B cell (primary cell): ENCODE measurements around the gene HOXA9. TPM values are rescaled to one million over a fixed set of nuclear protein-coding genes. Genes with fewer than 3 reads are reported as not detected.

Experiments used
- ATAC-seq: fragments of 200-7000 bp; cut with Tn5 transposase; one replicate; pipeline ENCODE4 v1.10.0; 2021; ENCODE audit warnings: low read depth, mild to moderate bottlenecking, moderate number of reproducible peaks, moderate library complexity
- CTCF ChIA-PET: fragments of 350-600 bp; sonication (Branson Sonifier 250); formaldehyde crosslinking; loops from one replicate; lab custom pipeline; 2021; ENCODE audit warnings: antibody characterized with exemption, inconsistent platforms; lab: Charles Lee
- POLR2A ChIA-PET: fragments of 350-600 bp; sonication (Branson Sonifier 250); formaldehyde crosslinking; loops from one replicate; lab custom pipeline; 2021; ENCODE audit warnings: antibody characterized with exemption; lab: Charles Lee
- DNase-seq: peaks from one replicate; pipeline ENCODE4 v3.0.0; 2013
- H2AFZ ChIP-seq: 2 replicates; pipeline ENCODE4 v1.6.1; 2012; ENCODE audit warnings: mild to moderate bottlenecking, low read depth, low read length; ENCODE audit not compliant: insufficient read depth, poor library complexity, severe bottlenecking
- H3K27ac ChIP-seq, 2 donors: 1 replicate in 1 of 2; 2 replicates in 1 of 2; pipeline ENCODE4 v1.5.1; 2012 to 2013; ENCODE audit warnings: low read length in 2 of 2, mild to moderate bottlenecking in 2 of 2, moderate library complexity in 1 of 2
- H3K27me3 ChIP-seq, 4 experiments: fragments of 200-600 bp in 1 of 4; sonication (generic) in 1 of 4; replicated peaks in 1 of 4; 1 replicate in 2 of 4; 2 replicates in 2 of 4; pipeline versions ENCODE4 v1.6.1 to v1.7.0; 2013 to 2016; ENCODE audit warnings: low read length in 3 of 4, mild to moderate bottlenecking in 2 of 4, mixed read lengths in 1 of 4, moderate library complexity in 1 of 4; ENCODE audit not compliant: insufficient read depth in 4 of 4, control insufficient read depth in 3 of 4; ENCODE audit errors: control extremely low read depth in 1 of 4
- H3K36me3 ChIP-seq, 2 experiments: replicated peaks in 1 of 2; 1 replicate in 1 of 2; 2 replicates in 1 of 2; pipeline versions ENCODE4 v1.6.1 to v1.7.1; 2013; ENCODE audit warnings: low read length in 1 of 2; ENCODE audit not compliant: insufficient read depth in 2 of 2, control insufficient read depth in 1 of 2; ENCODE audit errors: control extremely low read depth in 1 of 2, extremely low read depth in 1 of 2
- H3K4me1 ChIP-seq, 2 donors: fragments of 200-600 bp in 1 of 2; sonication (generic) in 1 of 2; 1 replicate in 1 of 2; 2 replicates in 1 of 2; pipeline versions ENCODE4 v1.5.1 to v1.6.1; 2013 to 2017; ENCODE audit warnings: low read length in 2 of 2; ENCODE audit not compliant: control insufficient read depth in 2 of 2, insufficient read depth in 2 of 2
- H3K4me2 ChIP-seq: replicated peaks from 2 replicates; pipeline ENCODE3; 2012; ENCODE audit warnings: mild to moderate bottlenecking, low read depth, low read length; ENCODE audit not compliant: poor library complexity, severe bottlenecking
- H3K4me3 ChIP-seq, 5 experiments: fragments of 200-600 bp in 1 of 5; sonication (generic) in 1 of 5; 1 replicate in 3 of 5; 2 replicates in 2 of 5; pipeline versions ENCODE4 v1.5.1 to v1.7.0; 2011 to 2016; ENCODE audit warnings: low read length in 4 of 5, mild to moderate bottlenecking in 4 of 5, low read depth in 2 of 5, control low read depth in 1 of 5, moderate library complexity in 1 of 5; ENCODE audit not compliant: insufficient read depth in 1 of 5; ENCODE audit errors: control extremely low read depth in 1 of 5, extremely low read depth in 1 of 5
- H3K79me2 ChIP-seq: fragments of 200-600 bp; sonication (generic); one replicate; pipeline ENCODE4 v1.6.0; 2016; ENCODE audit warnings: low read length; ENCODE audit not compliant: control insufficient read depth, insufficient read depth
- H3K9ac ChIP-seq: fragments of 200-600 bp; sonication (generic); 2 replicates; pipeline ENCODE4 v1.6.1; 2017; ENCODE audit warnings: mild to moderate bottlenecking, low read length, moderate library complexity
- H3K9me3 ChIP-seq, 3 donors: one replicate each; pipeline versions ENCODE4 v1.6.1 to v1.7.1; 2013; ENCODE audit warnings: low read length in 2 of 3; ENCODE audit not compliant: control insufficient read depth in 2 of 3, insufficient read depth in 1 of 3; ENCODE audit errors: control extremely low read depth in 1 of 3
- H4K20me1 ChIP-seq: 2 replicates; pipeline ENCODE4 v1.6.0; 2012; ENCODE audit warnings: mild to moderate bottlenecking, low read length; ENCODE audit not compliant: insufficient read depth, control insufficient read depth, poor library complexity, severe bottlenecking
- H3K27ac Mint-ChIP-seq: one replicate; pipeline ENCODE4 v1.8.0; 2021; ENCODE audit warnings: mixed read lengths
- H3K27me3 Mint-ChIP-seq: one replicate; pipeline ENCODE4 v1.8.0; 2021; ENCODE audit warnings: mixed read lengths
- H3K4me1 Mint-ChIP-seq: one replicate; pipeline ENCODE4 v1.8.0; 2021; ENCODE audit warnings: mixed read lengths
- H3K4me3 Mint-ChIP-seq: one replicate; pipeline ENCODE4 v1.8.0; 2021; ENCODE audit warnings: mixed read lengths
- H3K9me3 Mint-ChIP-seq: one replicate; pipeline ENCODE4 v1.8.0; 2022; ENCODE audit warnings: mixed read lengths; ENCODE audit not compliant: insufficient read depth
- EZH2 ChIP-seq: IDR thresholded peaks from 2 replicates; pipeline ENCODE4 v1.6.1; 2012; ENCODE audit warnings: borderline replicate concordance, low read depth, mild to moderate bottlenecking, moderate library complexity, low read length; ENCODE audit not compliant: insufficient read depth, poor library complexity, severe bottlenecking
- WGBS: methylation state at CpG from one replicate; pipeline ENCODE4 v1.1.5; 2013; ENCODE audit warnings: missing lambda C conversion rate; ENCODE audit not compliant: insufficient coverage; 5-methylcytosine and 5-hydroxymethylcytosine counted together
- intact Hi-C: fragments of 100-400 bp; cut with micrococcal nuclease; formaldehyde crosslinking; loops from one replicate; pipeline ENCODE4 v1.10.0; 2022
- polyA plus RNA-seq: library from polyadenylated mRNA; depleted of rRNA; stranded (reverse); fragments of >200 nt; gene quantifications from 2 replicates; pipeline ENCODE4 v1.2.3, GENCODE V29; 2012
- total RNA-seq, 2 donors: library from RNA; stranded (reverse); fragments of 120-200 nt in 1 of 2; gene quantifications; 1 replicate in 1 of 2; 2 replicates in 1 of 2; pipeline versions ENCODE4 v1.2.3 to v1.2.4, GENCODE V29; 2013 to 2022
- TF ChIP-seq, protein P1 (sequence below): fragments of 200-600 bp; IDR thresholded peaks from one replicate; pipeline ENCODE4 v1.8.0; 2022; ENCODE audit warnings: antibody characterized with exemption, mild to moderate bottlenecking

The HOXA9 gene
- total and polyA plus RNA-seq, 2 donors (not counting 1 experiment from before 2014, with no cell fraction given): 0.07 TPM; not detected in 1

DNA sequence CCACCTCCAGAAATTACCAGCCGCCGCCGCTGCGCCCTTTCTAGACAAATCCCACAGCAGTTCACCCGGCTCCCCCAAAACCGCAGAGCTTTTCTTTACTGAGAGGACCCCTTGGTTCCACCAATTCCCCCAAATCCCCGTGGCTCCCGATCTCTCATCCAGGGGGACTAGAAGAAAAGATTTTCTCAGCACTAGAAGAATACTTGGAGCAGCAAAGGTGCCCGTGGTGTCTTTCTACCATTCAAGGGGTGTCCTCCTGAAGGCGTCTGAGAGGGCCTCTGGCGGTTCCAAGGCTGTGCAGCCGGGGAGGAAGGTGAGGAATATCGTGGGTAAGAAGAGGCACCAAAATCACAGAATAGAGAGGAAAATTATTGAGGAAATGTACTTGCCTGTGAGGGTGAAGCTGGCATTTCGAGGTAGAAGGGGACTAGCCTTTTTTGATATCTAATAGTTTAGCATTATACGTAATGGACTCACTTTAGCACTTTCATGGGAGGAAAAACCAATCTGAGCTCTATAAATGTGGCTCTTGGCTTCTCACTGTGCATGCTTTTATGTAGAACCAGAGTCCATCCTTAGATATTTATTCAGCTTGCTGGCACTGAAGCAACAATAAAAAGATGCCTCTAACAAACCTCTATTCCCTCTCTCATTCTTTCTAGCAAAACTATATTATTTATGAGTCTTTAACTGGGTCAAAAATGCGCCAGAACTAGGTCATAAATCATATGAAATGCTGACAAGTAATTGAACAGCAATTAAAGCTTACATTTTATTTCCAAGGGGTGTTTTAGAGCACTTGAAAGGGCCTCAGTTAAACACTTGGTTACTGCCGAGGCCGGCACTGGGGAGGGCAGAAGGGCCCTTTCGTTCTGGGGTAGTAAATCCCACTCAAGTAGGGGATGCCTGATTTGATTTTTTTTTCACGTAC is 49.0 kb downstream of the HOXA9 start:
- CTCF ChIA-PET: interaction anchor here (1.4 kb wide), 1 partner anchor 8 kb away, joined by 4 read pairs; no protein-coding TSS in a partner anchor

More for the DNA sequence above, 49.0 kb downstream of the HOXA9 start:
- Histone ChIP-seq H3K4me2 (no peak overlapping the region), H3K4me1 (no peaks in the 10 kb centered on the region), H3K36me3 (no peaks in the 10 kb centered on the region), H3K27ac (no peak overlapping the region), H2AFZ (no peak overlapping the region), H3K9ac (no peak overlapping the region), H3K27me3 (peaks cover 0 to 7% (median 0%) of the 10 kb centered on the region in 4 experiments), H3K79me2 (no peaks in the 10 kb centered on the region), H3K4me3 (no peak overlapping the region), H4K20me1 (no peaks in the 10 kb centered on the region), H3K9me3 (no peaks in the 10 kb centered on the region)
- Mint-ChIP-seq H3K27me3 (peaks cover 15% of the 10 kb centered on the region), H3K9me3 (no peaks in the 10 kb centered on the region), H3K4me3 (no peak overlapping the region), H3K4me1 (no peaks in the 10 kb centered on the region), H3K27ac (no peak overlapping the region)
- intact Hi-C loops: no loop called here
- 95% methylated on average over 14 of the region's 20 CpGs for WGBS
- no peak for TF ChIP-seq EZH2
- TF ChIP-seq, protein P1, sequence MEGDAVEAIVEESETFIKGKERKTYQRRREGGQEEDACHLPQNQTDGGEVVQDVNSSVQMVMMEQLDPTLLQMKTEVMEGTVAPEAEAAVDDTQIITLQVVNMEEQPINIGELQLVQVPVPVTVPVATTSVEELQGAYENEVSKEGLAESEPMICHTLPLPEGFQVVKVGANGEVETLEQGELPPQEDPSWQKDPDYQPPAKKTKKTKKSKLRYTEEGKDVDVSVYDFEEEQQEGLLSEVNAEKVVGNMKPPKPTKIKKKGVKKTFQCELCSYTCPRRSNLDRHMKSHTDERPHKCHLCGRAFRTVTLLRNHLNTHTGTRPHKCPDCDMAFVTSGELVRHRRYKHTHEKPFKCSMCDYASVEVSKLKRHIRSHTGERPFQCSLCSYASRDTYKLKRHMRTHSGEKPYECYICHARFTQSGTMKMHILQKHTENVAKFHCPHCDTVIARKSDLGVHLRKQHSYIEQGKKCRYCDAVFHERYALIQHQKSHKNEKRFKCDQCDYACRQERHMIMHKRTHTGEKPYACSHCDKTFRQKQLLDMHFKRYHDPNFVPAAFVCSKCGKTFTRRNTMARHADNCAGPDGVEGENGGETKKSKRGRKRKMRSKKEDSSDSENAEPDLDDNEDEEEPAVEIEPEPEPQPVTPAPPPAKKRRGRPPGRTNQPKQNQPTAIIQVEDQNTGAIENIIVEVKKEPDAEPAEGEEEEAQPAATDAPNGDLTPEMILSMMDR: no peak
- POLR2A ChIA-PET: no interaction called here
- no peak for DNase-seq
- ATAC-seq: no peak
